Measurements from ENCODE around the gene GART. TPM values are rescaled to one million over a fixed set of nuclear protein-coding genes. Genes with fewer than 3 reads are reported as not detected.

Gene GART
- total and polyA plus RNA-seq, 2 of the 4 experiments (the other 2 are of a cell fraction), result 29.9 to 73.8 TPM

DNA sequence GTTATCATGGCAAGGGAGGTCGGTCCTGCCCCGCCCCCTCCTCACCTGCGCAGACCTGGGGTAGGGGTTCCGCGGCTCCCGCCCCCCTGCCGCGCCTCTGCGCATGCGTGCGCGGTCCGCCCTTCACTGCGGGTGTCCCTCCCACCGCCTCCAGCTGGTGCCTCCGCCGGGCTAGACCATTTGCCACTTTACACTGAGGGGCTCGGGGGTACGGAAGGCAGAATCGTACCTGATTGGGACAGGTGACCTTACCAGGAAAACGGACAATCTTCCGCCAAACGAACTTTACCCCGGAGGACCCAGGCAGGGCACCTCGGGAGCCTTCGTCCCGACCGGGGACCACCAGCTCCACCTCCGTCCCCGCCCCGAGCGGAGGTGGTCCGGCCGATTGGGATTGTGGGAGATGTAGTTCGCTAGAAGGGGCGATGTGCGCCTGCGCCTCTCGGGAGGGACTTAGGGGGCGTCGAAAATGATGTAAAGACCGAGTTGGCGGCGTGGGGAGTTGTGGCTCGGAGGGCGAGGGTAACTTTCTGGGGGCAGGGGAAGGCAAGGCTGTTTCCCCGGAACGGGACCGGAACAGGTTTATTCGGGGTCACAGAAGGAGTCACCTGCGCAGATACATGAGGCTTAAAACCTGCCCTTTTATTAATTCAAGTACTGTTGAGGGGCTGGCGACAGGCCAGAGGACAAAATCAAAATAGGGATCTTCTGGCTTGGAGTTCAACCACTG is 50.4 kb downstream of the GART start, which contains the start of gene DNAJC28:
DNAJC28 (minus strand) TSS at position 344 of the 730 bp plus-strand sequence. CDS start 2,323 bp downstream, outside the sequence.
- Histone ChIP-seq H4K5ac (ENCODE audit: low read depth, low read length) (peak within 1 kb of the TSS; percentile 88), H3K27ac (ENCODE audit: insufficient read depth, low read length) (peak within 1 kb of the TSS; percentile 90), H2AK5ac (ENCODE audit: low read depth, low read length) (no peak within 1 kb of the TSS), H3K27me3 (ENCODE audit: control insufficient read depth, insufficient read depth, low read length) (peaks cover 8% of the 10 kb centered on the region; the same call in 1 of the 2 replicates), H2AFZ (replicated peaks; ENCODE audit: low read length, poor library complexity) (peak within 1 kb of the TSS; percentile 98), H2BK15ac (ENCODE audit: low read depth, low read length) (peak within 1 kb of the TSS; percentile 90; the same call in 2 of the 3 replicates), H3K9ac (ENCODE audit: low read depth, low read length) (peak within 1 kb of the TSS; percentile 94), H3K79me1 (ENCODE audit: low read depth in 1 of 2, low read length in 2 of 2) (0 out of 4 replicates have a peak, but pooled peaks cover 0 to 2% of the 10 kb centered on the region in 2 experiments), H4K91ac (ENCODE audit: insufficient read depth, low read depth, low read length) (peak within 1 kb of the TSS; percentile 87), H3K4me1 (ENCODE audit: control insufficient read depth, insufficient read depth, low read length) (peaks cover 3% of the 10 kb centered on the region; the same call in 1 of the 2 replicates), H3K4ac (ENCODE audit: low read depth, low read length) (peak within 1 kb of the TSS; percentile 89), H3K4me2 (ENCODE audit: low read depth, low read length) (peak within 1 kb of the TSS; percentile 97), H3K9me3 (ENCODE audit: control insufficient read depth, insufficient read depth, low read length) (no peaks in the 10 kb centered on the region), H3K36me3 (ENCODE audit: control insufficient read depth, insufficient read depth, low read length) (no peaks in the 10 kb centered on the region), H2BK20ac (ENCODE audit: low read depth, low read length) (peak within 1 kb of the TSS; percentile 69; the same call in 1 of the 2 replicates), H3K14ac (replicated peaks; ENCODE audit: low read depth, low read length) (peak within 1 kb of the TSS; percentile 96), H3K9me1 (ENCODE audit: insufficient read depth, low read length) (0 out of 2 replicates have a peak, but pooled peaks cover 4% of the 10 kb centered on the region), H4K20me1 (ENCODE audit: insufficient read depth, low read length) (no peaks in the 10 kb centered on the region), H3K18ac (ENCODE audit: low read depth, low read length) (peak within 1 kb of the TSS; percentile 87), H3K23ac (ENCODE audit: low read depth, low read length) (peak within 1 kb of the TSS; percentile 93), H4K8ac (ENCODE audit: low read depth in 2 of 2, low read length in 2 of 2) (peak within 1 kb of the TSS; percentile 86 to 96), H2BK120ac (ENCODE audit: low read depth, low read length) (peak within 1 kb of the TSS; percentile 89; the same call in 1 of the 2 replicates), H3K4me3 (ENCODE audit: insufficient read depth, low read depth, low read length) (peak within 1 kb of the TSS; percentile 82), H2BK5ac (ENCODE audit: low read depth, low read length, poor library complexity, severe bottlenecking) (peak within 1 kb of the TSS; percentile 88), H2AK9ac (replicated peaks; ENCODE audit: low read depth, low read length, poor library complexity) (peak within 1 kb of the TSS; percentile 79), H3K56ac (ENCODE audit: extremely low read depth, insufficient read depth, low read length) (peak within 1 kb of the TSS; percentile 89)
- 0% methylated on average over 15 of the region's 52 CpGs; no CpG with 5 or more reads in 1 of the 2 experiments for WGBS, 2 experiments (ENCODE audit: extremely low coverage in 2 of 2, insufficient read length in 1 of 2)
- dilution Hi-C loops (cut with HindIII; ENCODE audit: low sequenced_read_pairs, unreplicated experiment), result no loop called here
- BruUV-seq (replicated peaks), result no TSS peak
- peak; percentile 89 for DNase-seq
- CTCF ChIA-PET, result interaction anchor here (0.6 kb wide), 1 partner anchor 562 kb away, joined by 3 read pairs; no protein-coding TSS in a partner anchor
- TF ChIP-seq CHD1 (IDR thresholded peaks at IDR 0.05; ENCODE audit: low read depth, low read length) (peak; percentile 69; the same call in 1 of the 2 replicates), CEBPB (IDR thresholded peaks at IDR 0.05; ENCODE audit: low read depth, low read length) (no peak), BHLHE40 (IDR thresholded peaks at IDR 0.05; ENCODE audit: low read depth, low read length) (peak; percentile 69), RAD21 (IDR thresholded peaks at IDR 0.05; ENCODE audit: low read length) (no peak), NFE2L2 (IDR thresholded peaks at IDR 0.05; ENCODE audit: low read depth, low read length) (no peak)
- intact Hi-C loops (cut with micrococcal nuclease), result no loop called here
- ATAC-seq (ENCODE audit: low read depth), result peak; percentile 100
- in situ Hi-C loops (cut with MboI; ENCODE audit: low sequenced_read_pairs), result no loop called here
- POLR2A ChIA-PET (ENCODE audit: unreplicated experiment), result interaction anchor here (0.6 to 1.1 kb wide), 2 partner anchors 12 to 712 kb away, joined by 5 to 8 read pairs; partner anchors contain the start of gene TMEM50B

Measured in IMR-90 (cell line).